Stimulated activated CD8-positive, alpha-beta memory T cell treated with anti-CD3 and anti-CD28 coated beads, Interleukin-4, amount 100 ng/mL, for 48 hours (primary cell): ENCODE measurements around the gene SVIL.
"Not testable (repeated sequence)": the region's sequence is repeated elsewhere in the genome, so short reads cannot be mapped to it uniquely, and the experiment has no call there.

Experiments used
- DNase-seq: peaks from one replicate; pipeline ENCODE4 v3.0.0-alpha.2; 2020

Gene SVIL

DNA sequence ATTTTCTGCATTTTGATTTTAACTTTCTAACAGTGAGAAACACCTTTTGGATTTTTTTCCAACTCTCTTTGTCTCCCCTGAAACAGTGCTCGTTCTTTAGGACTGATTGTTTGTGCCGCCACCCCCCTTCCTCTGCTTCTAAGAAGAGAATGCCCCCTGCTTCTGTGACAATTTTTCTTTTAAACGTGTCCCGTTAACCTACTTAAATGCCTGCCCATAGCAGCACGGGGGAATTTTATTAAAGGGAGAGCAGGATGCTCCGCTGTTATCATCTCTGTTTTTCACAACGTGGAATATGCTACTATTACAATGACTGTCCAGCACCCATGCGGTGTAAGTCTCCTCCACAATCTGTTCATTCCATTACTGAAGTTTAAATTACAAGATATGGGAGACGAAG lies 67.8 kb downstream of the SVIL start:
- DNase-seq, result no peak

DNA sequence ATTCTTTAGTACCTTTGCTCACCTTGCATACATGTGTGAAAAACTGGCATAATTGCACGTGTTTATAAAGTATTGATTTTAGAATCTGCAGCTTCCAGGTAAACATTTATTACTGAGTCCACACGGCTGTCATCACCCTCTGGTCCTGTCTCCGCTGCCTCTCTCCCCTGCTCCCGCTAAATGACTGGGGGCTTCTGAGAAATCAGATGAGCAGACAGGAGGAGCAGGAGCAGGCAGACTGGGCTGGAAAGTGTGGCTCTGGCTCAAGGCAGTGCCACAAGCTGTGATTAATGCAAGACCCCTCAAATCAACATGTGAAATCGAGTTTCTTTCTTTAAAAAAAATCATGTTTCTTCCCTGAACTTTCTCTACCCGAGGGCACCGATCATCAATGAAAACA lies 68.6 kb downstream of the SVIL start:
- DNase-seq, result not testable (repeated sequence)

DNA sequence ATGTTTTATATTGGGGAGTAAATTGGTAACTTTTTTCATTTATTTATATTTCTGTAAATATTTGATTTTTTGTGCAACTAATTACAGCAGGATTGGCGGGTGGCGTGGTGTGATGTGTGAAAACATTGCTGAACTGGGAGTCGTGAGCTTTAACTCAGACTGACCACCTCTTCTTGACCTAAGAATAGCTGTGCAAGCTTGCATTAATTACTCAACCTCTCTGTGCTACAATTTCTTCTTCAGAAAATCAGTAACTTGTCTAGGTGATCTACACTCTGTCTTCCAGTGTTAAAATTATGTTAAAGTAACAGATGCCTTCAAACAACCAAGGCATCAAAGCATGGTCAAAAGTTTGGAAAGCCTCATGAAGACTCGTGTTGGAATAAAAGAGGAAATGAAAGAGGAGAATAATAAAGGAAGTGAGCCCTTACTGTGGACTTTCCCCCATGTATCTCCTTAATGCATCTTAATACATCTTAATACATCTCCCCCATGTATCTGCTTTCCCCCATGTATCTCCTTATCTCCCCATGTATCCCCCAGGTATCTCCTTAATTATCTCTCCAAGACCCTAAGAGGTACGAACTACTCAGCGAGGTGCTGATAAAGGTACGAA lies 71.2 kb downstream of the SVIL start:
- DNase-seq, result no peak

- not testable (repeated sequence) for DNase-seq
These were observed 71.8 kb downstream of the SVIL start for GRCh38 chr10:29563006-29563405.

GRCh38 chr10:29559996-29560395 lies 74.8 kb downstream of the SVIL start:
- DNase-seq, result no peak

DNA sequence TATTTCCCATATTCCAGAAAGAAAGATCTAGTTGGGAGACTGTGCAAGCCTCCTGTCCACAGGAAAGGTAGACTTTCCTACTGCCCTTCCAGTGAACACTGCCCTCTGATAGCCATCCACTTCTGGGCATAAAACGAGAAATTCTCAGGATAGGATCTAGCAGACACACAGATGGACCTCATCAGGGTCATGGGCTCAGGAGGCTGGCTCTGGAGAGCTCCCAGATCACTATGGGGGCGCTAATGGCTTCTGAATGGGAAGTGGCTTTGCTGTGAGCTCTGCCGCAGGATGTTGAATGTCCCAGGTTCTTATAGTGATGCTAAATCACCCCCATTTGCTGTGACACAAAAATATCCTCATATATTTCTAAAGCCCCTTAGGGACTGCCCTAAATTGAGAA lies 77.1 kb downstream of the SVIL start:
- DNase-seq, result no peak

- no peak for DNase-seq
These were observed 78.9 kb downstream of the SVIL start for GRCh38 chr10:29555746-29556481.

- DNase-seq, result no peak
These were observed 79.6 kb downstream of the SVIL start for GRCh38 chr10:29555091-29555745.

GRCh38 chr10:29554660-29555059 lies 80.1 kb downstream of the SVIL start:
- DNase-seq, result peak; percentile 25

DNA sequence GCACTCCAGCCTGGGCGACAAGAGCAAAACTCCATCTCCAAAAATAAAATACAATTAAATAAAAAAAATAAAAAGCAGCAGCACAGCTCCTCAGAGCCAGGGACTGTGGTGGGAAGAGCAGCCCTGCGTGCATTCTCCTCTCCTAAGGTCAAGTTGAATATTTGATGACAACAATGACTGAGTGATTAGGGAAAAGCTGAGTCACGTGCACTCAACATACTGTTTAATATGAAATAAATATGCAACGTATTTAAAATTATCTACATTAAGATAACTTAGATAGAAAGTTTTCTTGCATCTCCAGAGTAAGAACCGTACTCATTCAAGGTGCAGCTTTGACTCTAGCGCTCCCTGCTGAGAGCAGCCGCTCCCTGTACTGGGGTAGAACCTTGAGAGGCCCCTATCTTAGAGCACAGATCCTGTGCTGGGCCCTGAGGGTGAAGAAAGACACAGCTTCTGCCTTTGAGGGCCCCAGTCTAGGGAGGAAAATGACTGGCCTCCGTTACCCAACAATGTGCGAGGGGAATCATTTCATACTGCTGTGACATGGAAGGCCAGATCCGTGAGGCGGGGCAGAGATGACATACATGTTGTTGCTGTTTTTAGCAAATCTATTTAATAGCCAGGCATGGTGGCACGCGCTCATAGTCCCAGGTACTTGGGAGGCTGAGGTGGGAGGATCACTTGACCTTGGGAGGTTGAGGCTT lies 81.1 kb downstream of the SVIL start:
- DNase-seq, result no peak

DNA sequence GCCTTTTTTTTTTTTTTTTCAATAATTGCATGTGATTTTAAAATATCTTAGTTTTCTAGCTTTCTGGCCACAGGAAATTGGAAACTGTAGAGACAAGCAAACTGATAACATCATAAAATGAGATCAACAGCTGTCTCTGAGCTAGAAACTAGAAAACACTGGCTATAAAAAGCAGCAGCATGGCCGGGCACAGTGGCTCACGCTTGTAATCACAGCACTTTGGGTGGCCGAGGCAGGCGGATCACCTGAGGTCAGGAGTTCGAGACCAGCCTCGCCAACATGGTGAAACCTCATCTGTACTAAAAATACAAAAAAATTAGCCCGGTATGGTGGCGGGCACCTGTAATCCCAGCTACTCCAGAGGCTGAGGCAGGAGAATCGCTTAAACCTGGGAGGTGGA lies 81.7 kb downstream of the SVIL start:
- DNase-seq, result not testable (repeated sequence)

GRCh38 chr10:29549493-29549892 lies 85.3 kb downstream of the SVIL start:
- not testable (repeated sequence) for DNase-seq

DNA sequence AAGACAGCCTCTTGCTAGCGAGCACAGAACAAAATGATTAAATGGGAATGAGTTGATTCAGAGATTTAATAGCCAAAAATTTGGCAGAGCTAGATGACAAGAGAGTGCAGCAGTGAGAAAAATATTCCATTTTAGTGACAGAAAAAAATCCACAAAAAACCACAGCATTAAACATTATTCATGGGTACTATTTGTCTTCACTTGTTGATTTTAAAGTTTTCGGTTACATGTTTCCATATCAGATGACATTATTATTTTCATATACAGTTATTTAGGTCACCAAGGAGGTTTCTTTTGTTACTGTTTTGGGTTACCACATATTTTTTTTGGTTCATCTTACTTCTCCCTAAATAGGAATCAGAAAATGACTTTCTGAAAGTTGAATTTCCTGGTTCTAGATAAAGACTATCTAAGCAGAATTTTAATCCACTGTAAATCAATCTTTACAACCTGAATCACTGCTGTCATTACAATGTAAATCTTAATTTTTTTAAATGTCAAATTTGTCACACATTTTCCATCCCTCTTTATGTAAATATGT lies 87.9 kb downstream of the SVIL start:
- DNase-seq, result no peak

DNA sequence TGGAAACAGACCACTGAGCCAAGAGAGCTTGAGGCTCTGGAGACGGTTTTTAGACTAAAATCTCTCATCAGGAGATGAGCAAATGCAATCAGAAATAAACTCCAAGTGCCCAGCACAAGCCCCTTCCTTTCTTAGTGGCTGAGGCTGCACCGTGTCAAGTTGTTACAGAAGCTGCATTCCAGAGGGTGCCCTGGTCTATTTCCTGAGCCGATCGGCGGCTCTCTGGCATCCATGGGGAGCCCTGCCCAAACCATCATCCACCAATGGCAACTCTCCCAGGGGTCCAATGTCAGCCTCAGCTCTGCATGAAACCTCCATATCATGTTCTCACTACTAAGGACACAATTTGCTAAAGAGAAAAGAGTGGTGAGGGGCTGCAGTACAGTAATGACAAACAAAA lies 89.6 kb downstream of the SVIL start:
- DNase-seq, result no peak

GRCh38 chr10:29543715-29544114 lies 91.1 kb downstream of the SVIL start:
- DNase-seq, result no peak

GRCh38 chr10:29542723-29543122 lies 92.0 kb downstream of the SVIL start:
- DNase-seq, result no peak

DNA sequence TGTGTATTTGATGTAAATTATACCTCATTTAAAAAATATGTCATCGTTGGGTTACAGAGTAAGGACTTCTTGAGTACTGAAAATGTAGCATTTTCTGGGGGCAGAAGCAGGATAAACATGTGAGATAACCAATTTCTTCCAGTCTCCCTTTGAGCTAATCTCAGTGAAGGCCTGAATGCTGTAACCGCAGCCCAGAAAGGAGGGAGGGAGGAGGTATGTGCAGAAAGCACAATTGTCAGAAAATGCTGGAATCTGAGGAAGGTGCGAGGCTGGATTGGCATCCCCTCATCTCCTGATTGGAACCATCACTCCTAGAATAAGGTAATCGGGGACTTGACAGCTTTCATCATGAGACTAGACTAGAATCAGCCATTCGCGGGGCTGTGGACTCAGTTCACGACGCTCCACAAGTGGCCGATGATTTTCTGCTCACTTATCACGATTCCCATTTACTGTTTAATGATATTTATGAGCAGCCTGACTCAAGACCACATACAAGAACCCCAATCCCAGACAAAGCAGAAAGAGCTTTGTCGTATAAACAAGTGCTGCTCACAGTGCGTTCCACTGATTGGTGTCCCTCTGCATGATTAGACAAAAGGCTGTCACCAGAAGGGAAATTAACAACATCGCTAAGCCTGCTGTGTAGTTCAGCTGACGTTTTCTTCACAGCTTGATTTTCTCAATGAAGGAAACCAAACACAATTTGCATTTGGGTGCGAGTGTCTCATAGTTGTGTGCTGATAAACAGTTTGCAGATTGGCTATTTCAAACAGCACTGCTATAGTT lies 93.2 kb downstream of the SVIL start:
- DNase-seq, result no peak

GRCh38 chr10:29540016-29540415 lies 94.8 kb downstream of the SVIL start:
- no peak for DNase-seq

DNA sequence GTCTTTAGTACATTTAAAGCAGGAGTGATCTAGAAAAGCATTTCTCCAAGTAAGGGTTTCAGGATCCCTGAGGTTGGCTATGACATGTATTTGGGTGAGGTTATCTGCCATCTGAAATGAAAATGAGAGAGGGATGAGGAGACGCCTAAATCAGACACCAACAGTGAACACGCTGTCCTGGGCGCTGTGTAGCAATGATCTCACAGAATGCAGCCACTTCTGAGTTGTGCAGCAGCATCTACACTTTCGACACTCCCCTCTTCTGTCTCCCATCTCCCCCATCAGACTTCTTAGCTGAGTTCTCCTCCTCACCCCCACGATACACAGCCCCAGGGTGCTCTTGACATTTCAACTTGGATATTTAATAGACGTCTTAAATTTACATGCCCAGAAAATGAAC lies 95.4 kb downstream of the SVIL start:
- no peak for DNase-seq

DNA sequence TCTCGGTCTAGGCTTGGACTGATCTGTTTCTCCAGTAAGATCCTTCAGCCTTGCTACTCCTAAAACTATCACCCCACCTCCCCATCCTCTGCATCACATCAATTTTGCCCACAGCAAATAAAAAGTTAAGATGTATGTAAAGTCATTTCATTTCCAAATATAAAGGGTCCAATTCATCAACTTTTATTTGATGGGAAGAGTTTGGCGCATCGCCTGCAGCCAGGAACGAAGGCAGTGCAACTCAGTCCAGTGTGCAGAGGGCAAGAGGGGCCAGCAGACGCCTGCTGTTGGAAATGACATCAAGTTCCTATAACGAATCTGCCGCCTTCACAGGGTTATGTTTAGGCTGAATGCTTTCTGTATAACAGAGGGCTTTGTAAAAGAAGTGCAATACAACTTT lies 97.0 kb downstream of the SVIL start:
- DNase-seq, result no peak

DNA sequence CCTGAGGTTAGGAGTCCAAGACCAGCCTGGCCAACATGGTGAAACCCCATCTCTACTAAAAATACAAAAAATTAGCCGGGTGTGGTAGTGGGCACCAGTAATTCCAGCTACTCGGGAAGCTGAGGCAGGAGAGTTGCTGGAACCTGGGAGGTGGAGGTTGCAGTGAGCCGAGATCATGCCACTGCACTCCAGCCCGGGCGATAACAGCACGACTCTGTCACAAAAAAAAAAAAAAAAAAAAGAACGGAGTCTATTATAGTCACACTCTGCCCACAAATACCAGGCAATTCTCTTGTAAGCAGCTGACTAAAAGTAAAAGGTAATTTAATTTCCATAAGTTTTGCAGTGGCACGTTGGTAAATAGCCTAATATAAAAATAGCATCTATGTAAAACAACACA lies 98.1 kb downstream of the SVIL start:
- DNase-seq, result not testable (repeated sequence)

DNA sequence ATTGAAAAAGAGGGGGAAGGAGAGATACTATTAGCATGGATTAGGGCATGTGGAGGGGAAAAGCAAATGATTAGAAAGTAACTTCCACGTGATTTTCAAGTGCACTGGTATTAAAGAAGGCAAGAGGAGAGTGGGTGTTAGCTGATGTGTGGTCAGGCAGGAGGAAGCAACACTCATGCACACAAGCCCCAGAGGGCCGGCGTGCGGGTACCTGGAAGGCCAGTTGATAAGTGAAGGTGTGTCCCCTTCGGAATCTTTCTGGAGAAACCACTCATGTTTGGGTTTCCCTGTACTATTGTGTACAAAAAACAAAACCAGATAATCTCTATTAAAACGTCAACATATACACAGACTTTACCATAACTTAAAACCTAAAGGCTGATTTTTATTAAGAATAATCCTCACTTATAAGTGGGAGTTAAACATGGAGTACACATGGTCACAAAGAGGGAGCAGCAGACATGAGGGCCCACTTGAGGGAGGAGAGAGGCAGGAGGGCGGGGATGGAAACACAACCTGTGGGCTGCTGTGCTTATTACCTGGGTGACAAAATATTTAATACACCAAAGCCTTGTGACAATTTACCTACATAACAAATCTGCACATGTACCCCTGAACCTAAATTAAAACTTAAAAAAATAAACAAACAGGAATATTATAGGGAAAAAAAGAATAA lies 98.9 kb downstream of the SVIL start:
- no peak for DNase-seq
